ENCODE data around the gene KRT85. TPM values are rescaled to one million over a fixed set of nuclear protein-coding genes. Genes with fewer than 3 reads are reported as not detected.

The KRT85 gene
- total RNA-seq, 1 donor from 2014 or later: not detected

GRCh38 chr12:52394836-52395405 is 27.6 kb upstream of the KRT85 start:
- no peak for DNase-seq (ENCODE audit: low spot score)

- DNase-seq (ENCODE audit: low spot score): no peak
Observed at GRCh38 chr12:52392465-52393007, 25.3 kb upstream of the KRT85 start.

GRCh38 chr12:52391618-52392002 is 24.3 kb upstream of the KRT85 start:
- DNase-seq (ENCODE audit: low spot score): peak; percentile 57

DNA sequence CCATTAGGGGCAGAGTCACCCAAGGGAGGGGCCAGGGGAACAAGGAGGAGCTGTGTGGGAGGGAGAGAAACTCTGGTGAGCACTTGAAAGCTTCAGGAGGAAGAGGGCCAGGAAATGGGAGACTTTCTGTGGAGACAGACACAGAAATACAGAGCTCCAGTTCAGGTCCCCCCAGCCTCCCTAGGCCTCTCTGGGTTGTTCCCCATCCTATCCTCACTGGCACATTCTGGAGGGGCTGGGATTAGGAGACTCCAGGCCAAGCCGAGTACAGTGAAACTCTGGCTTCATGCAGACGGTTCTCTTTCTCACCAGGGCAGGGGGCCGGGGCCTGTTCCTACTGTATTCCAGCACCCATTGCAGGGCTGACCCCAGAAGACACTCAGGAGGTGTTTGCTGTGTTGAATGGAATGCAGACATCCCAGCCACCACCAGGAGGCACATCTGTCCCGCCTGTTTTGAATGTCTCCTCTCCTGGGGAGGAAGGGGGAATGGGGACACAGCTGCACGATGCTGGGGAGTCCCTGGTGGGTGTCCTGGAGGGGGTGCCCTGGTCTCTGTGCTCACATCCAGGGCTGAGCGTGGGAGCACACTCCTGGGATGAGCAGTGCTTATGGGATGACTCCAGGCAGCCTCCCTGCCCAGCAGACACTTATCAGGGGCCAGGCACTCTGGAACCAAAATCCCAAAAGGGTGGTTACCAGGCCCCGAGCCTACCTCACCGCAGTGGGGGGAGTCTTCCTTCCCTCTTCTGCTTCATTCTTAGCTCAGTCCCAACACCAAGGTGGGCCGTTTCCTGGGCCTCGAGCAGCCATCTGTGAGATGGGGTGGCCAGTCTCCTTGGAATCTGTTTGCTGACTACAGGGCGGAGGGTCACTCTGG is 23.7 kb upstream of the KRT85 start:
- DNase-seq (ENCODE audit: low spot score): no peak

DNA sequence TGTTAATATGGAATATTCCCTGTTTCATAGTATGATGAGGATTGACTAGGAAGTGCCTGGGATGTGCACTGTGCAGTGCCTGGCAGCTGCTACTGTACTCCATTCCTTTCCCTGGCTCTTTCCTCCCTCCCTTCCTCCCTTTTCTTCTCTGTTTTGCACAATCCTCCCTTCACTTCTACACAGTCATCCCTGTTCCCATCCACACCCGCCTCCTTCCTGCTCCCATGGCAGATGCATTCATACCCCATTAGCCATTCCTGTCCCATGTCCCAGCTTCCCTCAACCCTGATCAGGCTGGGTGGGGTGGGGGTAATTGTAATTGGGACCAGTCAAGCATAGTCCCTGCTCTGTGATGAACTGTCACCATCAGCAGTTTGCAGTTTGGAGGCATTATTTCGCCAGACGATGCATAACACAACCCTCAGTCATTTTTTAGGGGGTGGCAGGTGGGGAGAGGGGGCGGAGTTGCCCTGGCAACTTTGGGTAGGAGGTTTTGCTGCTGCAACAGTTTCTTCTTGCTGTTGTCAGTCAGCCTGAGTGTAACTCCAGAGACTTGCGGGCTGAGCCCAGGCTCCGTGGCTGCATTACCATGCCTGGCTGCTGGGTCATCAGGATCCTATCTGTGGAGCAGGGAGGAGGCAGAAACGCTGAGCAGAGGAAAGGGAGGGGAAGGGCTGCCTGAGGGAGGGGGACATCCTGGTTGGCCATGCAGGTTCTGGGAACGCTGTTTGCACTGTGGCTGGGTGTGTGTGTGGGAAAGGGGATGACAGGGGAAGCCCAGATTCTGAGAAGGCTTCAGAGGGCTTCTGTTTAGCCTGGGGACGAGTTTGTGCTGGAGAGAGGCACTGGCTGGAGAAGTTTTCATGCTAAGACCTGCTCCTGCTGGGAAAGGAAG is 22.3 kb upstream of the KRT85 start:
- DNase-seq (ENCODE audit: low spot score): no peak

DNA sequence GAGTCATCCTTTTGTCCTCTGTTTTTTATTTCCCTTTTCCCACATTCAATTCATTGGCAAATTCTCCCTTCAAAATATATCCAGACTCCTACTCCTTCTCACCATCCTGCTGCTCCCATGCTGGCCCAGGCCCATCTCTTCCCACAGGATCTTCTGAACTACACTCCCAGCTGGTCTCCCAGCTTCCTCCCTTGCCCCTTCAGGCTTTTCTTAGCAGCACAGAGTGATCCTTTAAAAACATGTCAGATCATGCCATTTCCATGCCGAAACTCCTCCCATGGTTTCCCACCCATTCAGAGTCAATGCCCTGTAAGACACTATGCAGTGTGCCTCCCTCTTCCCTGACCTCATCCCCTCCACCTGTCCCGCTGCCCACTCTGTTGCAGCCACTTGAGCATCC is 20.6 kb upstream of the KRT85 start:
- DNase-seq (ENCODE audit: low spot score): no peak

- DNase-seq (ENCODE audit: low spot score): no peak
Observed at GRCh38 chr12:52385226-52385702, 18.0 kb upstream of the KRT85 start, which contains the start of gene KRT84. Gene KRT84, minus strand, starts transcription at chr12:52385652. Its CDS starts 67 bp downstream, at chr12:52385585.

DNA sequence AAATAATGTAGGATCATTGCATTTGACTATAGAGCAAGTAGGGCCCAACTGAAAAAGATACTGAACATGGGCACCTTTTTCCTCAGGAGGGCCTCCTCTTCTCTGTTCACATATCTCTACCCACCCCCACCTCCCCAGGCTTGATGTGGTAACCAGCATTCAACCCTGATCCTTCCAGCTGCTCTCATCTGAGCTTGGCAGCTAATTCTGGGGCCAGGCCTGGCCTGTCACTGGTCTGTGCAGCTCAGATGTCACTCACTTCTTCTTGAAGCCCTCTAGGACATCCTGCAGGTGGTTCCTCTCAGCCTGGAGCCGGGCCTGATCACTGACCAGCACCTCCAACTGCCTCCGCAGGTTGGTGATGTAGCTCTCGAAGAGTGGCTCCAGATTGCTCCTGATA is 16.1 kb upstream of the KRT85 start:
- no peak for DNase-seq (ENCODE audit: low spot score)

- no peak for DNase-seq (ENCODE audit: low spot score)
Observed at GRCh38 chr12:52382854-52383253, 15.6 kb upstream of the KRT85 start.

- no peak for DNase-seq (ENCODE audit: low spot score)
Observed at GRCh38 chr12:52381206-52381605, 13.9 kb upstream of the KRT85 start.

GRCh38 chr12:52380271-52380694 is 13.0 kb upstream of the KRT85 start:
- DNase-seq (ENCODE audit: low spot score): no peak

DNA sequence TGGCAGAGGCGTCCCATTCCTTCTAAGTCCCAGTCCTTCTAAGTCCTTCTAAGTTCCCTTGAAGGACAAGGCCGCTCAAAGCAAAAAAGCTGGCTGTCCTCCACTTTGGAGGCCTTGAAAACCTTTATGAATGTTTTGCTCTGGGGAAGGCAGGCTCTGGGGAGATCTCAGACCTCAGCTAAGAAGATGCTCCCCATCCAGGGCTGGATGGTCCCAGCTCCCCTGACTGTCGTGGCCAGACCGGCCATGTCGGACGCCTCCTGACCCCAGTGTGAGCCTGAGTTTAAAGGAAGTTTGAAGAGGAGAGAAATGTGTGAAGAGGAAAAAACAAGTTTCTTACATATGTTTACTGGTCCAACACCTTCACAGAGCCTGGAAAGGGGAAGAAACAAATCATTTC is 12.3 kb upstream of the KRT85 start:
- DNase-seq (ENCODE audit: low spot score): no peak

GRCh38 chr12:52378091-52378490 is 10.8 kb upstream of the KRT85 start:
- DNase-seq (ENCODE audit: low spot score): no peak

DNA sequence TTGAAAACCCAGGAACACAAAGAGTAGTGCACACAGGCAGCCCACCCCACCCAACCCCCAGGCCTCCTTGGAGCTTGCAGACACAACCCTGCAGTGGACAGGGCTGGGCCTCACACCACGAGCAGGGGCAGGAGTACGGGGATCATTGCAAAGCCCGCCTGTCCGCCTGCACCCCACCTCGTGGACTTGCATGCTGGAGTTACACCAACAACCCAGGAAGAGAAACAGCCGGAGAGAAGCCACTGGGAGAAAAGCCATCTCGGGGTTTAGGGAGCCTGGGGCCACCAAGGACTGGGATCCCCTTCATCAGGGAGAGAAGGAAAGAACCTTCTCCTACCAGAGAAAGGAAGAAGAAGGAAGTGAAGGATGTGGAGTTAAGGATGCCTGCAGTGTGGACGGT is 10.0 kb upstream of the KRT85 start:
- no peak for DNase-seq (ENCODE audit: low spot score)

- peak; percentile 89 for DNase-seq (ENCODE audit: low spot score)
Observed at GRCh38 chr12:52372216-52373154, 5.2 kb upstream of the KRT85 start.

GRCh38 chr12:52371716-52372115 is 4.4 kb upstream of the KRT85 start:
- DNase-seq (ENCODE audit: low spot score): no peak

DNA sequence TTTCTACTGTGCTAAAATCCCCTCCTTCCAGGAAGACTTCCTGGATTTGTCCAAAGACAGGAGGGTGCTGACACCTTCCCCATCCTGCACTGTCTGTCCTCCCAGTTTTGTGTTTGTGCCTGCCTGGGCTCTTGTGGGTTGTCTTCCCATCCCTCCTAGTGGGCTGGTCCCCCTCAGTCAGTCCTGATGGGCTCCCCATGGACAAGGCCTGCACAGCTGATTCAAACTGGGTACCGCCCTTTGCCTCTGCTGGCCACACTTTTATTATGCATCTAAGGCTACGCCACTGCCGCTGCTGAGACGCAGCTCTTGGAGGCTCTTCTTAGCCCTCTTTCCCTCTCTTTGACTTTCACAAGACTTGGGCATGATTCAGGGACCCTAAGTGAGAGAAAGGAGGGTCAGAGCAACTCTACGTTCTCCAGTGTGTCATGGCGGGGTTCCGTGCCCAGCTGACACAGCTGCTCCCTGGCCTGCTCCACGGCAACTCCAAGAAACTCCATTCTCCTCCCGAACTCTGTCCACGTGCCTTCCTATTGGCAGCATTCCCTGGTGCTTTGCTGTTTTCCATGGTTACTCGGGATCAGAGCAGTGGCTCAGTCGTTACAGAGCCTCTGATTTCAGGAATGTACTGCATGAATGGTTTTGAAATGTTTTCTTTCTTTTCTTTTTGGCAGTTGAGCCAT is 3.8 kb upstream of the KRT85 start:
- DNase-seq (ENCODE audit: low spot score): peak; percentile 65

DNA sequence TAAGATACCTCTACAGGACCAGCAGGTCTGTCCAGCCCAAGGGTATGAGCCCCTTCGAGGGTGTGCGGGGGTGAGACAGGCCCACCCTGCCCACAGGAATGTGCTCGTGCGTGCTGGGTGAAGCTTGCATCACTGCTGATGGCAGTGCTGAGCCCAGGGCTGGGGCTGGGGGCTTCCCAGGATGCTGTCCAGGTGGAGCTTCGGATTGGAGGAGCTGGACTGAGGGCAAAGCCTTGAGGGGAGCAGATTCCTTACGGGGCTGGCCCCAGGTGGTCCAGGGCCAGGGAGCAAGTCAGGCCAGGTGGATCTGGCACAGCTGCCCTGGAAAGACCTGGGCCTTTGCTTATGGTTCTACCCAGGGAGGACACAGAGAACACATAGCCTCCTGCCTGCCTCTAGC is 2.5 kb upstream of the KRT85 start:
- no peak for DNase-seq (ENCODE audit: low spot score)

DNA sequence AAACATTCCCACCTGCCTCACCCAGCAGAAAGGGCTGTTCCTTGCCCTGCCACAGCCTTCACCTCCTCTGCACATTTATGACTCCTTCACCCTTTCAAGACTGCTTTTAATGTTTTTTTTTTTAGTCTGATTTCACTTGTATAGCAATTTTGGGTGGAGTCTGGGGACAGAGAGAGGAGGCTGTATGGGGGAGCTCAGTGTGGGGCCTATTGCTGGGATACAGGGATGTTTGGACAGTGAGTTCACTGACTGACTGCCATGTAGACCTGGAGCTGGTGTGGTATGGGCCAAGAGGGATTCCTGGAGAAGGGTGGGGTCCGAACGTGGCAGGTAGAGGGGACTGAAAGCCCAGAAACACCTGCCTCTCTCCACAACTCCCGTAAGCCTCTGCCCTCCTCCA is 1.9 kb upstream of the KRT85 start:
- no peak for DNase-seq (ENCODE audit: low spot score)

GRCh38 chr12:52368508-52368907 is 1.2 kb upstream of the KRT85 start:
- no peak for DNase-seq (ENCODE audit: low spot score)
